Stimulated activated CD4-positive, alpha-beta T cell treated with anti-CD3 and anti-CD28 coated beads, Interleukin-2, amount 100 ng/mL, for 48 hours (primary cell): ENCODE data around the gene LTBP1.
"Not testable (repeated sequence)": the region's sequence is repeated elsewhere in the genome, so short reads cannot be mapped to it uniquely, and the experiment has no call there.

Source experiments
- DNase-seq, 2 donors: peaks; one replicate each; pipeline ENCODE4 v3.0.0-alpha.2; 2020

The LTBP1 gene

DNA sequence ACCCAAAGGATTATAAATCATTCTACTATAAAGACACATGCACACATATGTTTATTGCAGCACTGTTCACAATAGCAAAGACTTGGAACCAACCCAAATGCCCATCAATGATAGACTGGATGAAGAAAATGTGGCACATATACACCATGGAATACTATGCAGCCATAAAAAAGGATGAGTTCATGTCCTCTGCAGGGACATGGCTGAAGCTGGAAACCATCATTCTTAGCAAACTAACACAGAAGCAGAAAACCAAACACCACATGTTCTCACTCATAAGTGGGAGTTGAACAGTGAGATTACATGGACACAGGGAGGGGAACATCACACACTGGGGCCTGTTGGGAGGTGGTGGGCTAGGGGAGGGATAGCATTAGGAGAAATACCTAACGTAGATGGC, 288.8 kb downstream of the LTBP1 start:
- not testable (repeated sequence) for DNase-seq

DNA sequence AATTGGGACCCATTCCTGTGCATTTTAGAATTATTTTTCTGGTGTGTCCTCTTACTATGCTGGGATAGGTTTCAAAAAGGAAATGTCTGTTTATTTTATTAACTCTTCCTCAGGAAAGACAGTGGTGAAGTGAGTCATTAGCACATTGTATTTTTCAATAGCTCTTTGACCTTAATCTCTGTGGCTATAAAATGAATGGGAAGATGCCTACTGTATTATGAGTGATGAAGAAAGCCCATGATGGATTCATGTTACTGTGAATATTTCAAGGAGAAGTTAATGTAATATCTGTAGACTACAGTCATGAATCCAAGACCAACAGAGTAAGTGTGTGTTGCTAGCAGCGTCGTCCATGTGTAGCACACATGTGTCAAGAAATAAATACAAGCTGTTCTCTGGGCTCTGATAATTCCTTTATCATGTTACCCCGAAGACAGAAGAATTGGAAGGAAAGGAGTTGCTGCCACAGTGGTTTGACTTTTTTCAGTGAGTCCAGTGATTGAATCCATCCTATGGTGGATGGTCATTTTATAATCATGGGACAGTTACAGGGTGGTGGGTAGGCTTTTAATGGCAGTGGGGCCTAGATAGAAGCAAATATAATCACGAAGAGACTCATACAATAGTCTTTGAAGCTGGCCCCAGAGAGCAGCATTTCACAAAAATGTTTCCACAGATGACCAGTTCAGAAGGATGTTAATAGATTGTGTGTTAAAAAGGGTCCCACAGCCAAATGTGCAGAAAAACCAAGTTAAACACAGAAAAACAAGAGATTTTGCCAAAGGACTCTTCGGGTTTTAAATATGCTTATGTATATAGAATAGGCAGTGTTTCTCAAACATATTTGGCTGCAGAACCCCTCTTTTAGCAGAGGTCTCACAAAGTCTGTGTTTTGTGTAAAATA, 290.0 kb downstream of the LTBP1 start:
- DNase-seq, result no peak

DNA sequence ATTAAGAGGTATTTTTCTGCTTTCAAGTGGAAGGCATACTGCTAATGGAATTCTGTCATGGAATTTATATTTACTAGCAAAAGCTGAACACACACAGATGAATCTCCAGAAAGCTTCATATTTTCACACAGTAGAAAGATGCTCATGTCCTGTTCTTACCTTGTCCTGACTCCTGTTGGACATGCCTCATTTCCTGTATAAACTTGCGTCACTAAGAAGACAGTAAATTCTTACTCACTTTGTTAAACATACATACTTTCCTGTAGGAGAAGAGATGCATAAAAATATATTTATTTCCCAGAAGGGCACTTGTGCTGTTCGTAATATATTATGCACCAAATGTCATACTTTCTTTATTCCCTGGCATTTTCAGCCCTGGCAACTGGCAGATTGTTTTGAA, 291.4 kb downstream of the LTBP1 start:
- DNase-seq, result no peak

DNA sequence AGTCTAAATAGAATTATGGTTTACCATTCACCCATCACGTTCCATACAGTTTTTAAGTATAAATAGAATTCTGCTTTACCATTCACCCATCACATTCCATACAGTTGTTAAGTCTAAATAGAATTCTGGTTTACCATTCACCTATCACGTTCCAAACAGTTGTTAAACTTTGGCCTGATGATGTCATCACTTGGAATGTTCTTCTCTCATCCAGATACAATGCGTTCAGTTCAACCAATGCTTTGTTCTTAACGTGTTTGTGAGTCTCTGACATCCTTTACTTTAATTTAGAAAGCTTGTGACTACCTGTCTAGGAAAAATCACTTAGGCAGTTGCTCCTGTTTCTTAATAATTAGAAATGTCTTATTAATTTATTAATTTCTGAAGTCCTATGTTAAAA, 293.4 kb downstream of the LTBP1 start:
- no peak for DNase-seq

DNA sequence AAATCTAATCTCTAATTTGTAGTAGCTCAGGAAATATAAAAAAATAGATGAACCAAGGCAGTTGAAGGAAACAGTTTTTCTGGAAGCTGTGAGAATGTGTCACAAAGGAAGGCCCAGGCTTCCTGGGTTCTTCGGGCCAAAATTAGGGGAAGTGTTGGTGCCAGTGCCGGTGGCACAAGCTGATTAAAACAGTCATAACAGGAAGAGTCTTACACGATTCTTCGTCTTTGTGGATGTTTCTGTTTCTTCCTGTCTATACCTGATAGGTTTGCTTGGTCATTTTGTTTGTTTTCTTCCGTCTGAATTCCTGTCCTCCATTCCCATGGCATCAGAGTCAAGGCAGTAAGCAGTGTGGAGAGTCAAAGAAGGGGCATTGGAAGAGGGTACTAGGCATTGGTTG, 294.3 kb downstream of the LTBP1 start:
- DNase-seq, result no peak

DNA sequence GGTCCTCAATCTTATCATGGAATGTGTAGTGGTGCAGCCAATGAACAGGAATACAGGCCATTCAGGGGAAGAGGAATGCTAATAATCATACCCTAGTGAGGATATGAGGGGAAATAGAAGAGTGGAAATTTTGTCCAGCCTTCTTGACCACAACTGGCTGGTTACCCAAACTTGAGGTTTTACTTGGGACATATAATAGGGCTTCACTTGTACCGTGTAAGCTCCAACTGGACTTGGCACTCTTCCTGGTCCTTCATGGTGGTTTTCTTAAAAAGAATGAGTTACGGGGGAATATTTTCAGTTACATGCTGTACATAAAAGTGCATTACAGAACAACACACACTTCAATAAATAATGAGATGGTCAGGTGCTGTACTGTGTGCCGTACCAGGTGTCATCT, 294.8 kb downstream of the LTBP1 start:
- DNase-seq, result no peak

DNA sequence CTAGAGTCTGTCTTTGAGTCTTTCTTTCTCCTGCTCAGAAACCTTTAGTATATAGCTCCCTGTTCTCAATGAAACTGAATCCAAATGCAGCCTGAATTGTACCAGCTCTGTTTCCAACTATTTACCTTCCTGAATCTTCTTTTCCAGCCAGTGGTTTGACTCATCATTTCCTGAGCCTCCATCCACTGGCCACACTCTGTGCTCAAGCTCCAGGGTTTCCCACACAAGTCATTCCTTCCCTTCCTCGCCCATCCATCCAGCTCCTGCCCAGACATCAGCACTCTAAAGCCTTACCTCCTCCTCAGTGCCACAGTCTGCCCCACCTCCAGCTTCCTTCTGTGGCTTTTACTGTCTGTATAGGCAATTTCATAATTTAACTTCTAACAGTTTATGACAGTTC, 296.1 kb downstream of the LTBP1 start:
- DNase-seq, result no peak

DNA sequence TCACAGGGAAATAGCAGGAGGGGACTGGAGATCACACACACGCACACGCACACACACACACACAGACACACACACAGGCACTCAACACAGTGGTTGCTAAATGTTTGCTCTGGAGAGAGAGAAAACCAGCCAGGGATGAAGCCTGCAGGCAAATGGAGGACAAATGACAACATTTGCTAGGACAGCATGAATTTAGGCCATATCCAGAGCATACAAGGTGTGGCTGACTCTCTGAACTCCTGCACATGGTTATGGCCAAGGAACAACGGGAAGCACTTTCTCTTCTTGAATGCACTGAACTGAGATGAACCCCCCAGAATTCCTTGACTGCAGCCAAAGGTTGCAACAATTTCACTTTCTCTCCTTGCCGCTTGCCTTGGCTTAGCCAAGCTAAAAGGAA, 299.7 kb downstream of the LTBP1 start:
- DNase-seq, result no peak

DNA sequence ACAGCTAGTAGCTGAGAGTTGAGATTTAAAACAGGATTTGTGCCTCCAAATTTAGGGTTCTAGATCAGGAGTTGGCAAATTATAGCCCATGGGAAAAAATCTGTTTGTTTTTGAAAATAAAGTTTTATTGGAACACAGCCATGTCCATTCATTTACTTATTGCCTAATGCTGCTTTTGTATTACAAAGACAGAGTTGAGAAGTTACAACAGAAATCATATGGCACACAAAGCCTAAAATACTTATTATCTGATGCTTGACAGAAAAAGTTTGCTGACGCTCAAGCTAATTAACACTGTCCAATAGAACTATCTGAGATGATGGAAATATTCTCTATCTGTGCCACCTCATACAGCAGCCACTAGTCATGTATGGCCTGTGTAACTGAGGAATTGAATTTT, 300.6 kb downstream of the LTBP1 start:
- no peak for DNase-seq

DNA sequence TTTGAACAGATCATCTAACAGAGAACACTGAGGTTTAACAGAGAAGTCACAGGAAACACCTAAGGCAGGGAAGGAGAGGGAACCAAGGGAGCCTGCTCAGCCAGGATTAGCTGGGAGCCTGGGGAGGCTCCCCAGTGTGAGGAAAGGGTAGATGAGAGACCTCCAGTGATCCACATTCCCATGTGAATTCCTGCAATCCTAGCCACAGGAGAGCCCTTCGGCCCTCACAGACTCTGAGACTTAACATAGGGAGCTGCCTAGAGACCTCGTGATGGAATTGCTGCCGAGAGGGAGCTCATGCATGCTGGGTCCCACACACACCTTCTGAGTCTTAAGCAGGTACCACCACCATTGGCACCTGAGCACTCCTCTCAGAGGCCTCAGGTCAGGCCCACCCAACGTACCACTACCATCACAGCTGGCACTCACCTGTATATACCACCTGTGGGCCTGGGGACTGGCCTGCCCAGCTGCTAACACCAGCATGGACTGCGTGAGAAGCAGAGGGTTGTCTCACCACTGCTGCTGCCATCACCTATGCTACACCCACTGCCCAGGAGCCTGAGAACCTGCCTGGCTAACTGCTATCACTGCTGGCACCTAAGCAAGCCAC, 303.8 kb downstream of the LTBP1 start:
- no peak for DNase-seq

DNA sequence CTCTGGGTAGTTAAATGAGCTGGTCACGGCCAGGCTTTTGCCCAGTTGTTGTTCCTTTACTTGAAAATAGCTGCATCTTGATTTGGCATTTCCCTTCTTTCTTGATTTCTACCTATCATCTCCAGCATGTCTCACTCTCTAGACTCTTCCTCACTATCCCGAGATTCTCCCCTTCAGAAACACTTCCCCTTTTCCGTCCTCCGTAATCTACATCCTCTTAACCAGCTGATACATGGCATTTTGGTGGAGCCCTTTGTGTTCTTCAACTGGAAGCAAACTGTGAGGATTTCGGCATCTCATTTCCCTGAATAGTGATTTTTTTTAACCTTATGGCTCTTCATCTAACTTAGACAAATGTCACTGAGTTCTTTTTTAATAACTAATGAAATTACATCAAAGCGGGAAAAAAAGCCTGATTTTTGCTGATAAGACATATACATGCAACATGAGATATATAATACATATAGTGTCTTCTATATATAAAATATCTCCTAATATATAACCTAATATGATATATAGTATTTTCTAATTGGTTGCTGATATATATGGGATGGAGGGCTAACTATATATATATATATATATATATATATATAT, 309.5 kb downstream of the LTBP1 start:
- no peak for DNase-seq

DNA sequence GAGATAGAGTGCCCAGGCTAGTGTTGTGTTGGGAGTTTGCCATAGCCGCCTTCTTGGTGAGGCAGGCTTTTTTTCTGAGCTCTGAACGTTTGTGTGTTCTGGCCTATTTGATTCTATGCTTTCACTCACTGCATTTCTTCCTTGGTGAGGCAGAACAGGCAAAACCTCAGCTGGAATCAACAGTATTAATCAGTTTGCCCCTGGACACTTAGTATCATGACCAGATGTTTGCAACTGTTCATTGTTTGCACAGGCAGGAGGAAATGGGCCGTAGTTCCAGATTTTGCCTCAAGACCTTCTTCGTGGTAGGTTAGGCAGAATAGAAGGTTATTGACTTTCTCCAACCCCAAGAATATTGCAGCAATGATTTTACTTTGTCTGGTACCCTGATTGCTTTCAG, 311.6 kb downstream of the LTBP1 start:
- no peak for DNase-seq

DNA sequence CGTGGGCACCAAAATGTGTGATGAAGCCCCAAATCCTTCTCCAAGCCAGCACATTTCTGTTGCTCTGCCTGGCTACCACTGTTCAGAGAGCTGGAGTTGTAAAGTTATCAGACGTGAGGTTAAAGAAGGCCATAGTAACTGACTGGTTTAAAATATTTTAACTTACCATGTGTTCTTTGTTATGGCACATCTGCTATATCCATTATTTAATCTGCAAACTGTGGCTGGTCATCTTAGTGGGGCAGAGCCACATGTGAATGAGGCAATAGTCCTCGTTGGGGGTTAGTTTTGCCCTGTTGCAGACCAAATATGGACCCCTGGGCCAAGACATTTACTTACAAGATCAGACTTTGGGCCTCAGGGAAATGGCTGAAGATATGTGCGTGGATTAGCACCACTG, 315.3 kb downstream of the LTBP1 start:
- no peak for DNase-seq

DNA sequence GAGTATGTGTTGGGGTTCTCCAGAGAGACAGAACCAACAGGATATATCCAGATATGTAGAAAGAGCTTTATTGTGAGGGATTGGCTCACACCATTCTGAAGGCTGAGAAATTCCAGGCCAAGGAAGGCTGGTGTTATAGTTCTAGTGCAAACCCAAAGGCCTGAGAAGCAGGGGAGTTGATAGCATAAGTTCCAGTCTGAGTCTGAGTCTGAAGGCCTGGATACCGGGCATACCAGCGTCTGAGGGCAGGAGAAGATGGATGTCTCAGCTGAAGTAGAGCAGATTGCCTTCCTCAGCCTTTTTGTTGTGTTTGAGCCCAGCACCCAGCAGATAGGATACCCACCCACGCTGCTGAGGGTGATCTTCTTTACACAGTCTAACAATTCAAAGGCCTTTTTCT, 318.0 kb downstream of the LTBP1 start:
- no peak for DNase-seq

DNA sequence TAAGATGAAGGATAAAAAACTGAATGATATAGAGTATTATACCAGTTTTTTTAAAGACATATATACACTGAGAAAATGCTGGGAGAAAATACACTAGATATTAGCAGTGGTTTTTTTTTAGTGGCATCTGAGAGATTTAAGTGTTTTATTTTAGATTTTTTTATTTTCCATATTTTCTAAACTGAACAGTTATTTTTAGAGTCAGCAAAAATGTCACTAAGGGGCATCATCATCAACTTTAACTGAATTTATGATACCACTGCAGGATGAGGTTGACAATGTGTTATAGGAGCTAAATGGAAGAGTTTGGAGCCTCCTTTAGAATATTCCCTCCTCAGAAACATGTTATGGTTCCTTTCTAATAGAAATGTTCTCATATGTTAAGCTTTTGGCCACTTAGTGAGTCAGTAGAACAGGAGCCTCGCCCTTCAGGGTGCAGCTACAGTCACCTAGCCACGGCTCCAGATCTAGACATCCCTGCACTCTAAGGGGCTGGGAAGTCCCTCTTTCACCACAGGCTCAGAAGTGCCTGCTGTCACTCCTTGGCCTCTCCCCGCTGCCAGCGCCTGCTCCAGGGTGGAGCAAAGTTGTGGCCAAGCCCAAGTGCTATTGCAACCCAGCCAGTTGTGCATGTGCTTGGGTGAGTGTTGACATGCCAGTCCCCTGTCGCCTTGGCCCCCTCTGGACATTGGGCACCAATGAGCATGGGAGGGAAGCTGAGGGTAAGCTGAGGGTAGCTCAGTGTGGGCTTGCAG, 319.0 kb downstream of the LTBP1 start:
- no peak for DNase-seq

DNA sequence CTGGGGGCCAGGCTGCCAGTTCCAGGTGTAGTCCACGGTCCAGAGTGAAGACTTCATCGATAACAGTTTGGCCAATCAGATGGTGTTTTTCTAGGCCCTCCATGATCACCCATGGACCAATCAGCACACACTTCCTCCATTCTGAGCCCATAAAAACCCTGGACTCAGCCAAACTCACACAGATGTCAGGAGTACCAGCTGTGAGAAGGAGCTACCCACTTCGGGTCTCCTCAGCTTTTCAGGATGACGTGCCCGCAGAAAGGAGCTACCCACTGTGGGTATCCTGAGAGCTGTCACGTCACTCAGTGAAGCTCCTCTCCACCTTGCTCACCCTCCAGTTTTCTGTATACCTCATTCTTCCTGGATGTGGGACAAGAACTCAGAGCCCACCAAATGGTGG, 319.7 kb downstream of the LTBP1 start:
- no peak for DNase-seq

DNA sequence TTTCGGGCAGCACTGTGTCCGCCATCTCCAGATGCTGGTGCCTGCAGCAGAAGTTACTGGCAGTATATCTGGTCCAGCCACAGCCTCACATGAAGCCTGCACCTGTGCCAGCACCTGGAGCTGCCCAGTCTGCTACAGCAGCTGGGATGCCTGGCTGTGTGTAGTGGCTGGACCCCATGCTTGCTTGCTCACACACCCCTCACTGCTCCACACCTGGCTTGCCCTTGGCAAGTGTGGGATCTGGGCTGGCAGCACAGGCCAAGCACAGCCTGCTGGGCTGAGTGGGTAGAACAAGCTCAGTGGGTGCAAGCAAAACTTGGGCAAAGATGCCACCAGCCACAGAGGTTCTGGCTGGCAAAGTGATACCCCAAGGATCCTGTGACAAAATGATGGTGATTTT, 320.3 kb downstream of the LTBP1 start:
- no peak for DNase-seq

DNA sequence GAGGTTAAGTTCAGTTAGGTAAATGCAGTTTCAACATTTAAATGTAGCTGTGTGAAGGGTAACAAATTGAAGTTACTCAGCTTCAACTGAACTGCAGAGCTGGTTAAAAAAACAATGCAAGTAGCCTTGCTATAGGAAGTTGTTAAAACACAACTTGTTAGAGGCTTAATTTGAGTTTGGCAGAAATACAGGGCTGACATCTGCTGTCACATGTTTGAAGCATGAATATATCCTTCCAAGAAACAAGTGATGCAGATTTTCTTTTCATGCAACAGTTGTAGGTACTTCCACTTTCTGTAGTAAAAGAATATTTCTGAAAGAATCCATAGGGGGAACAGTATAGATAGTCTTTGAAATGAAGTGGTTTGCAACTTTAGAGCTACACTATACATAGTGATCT, 321.0 kb downstream of the LTBP1 start:
- DNase-seq, result no peak

DNA sequence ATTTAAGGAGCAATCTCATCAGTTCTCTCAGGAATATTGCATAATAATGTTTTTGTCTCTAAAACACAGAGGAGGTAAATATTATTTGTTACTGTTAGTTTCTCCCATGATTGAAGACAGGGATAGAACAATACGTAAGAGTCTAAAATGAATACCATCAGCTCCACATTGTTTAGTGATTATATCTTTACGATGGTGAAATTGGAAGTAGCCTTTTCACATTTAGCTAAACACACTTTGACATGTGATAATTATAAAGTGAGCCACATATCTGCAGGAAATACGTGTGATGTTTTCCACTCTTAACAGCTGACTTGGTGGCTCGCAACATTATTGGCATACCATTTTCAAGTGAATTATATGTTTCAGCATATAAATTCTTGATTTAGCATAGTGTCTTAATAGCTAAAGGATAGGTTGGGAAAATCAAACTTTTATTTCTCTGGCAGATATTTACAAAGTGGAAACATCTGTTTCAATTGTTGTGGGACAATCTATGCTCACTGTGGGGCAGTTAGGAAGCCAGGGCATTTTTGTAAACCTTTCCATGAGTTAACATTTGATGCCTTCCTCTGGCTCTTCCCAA, 321.6 kb downstream of the LTBP1 start:
- DNase-seq, result no peak

DNA sequence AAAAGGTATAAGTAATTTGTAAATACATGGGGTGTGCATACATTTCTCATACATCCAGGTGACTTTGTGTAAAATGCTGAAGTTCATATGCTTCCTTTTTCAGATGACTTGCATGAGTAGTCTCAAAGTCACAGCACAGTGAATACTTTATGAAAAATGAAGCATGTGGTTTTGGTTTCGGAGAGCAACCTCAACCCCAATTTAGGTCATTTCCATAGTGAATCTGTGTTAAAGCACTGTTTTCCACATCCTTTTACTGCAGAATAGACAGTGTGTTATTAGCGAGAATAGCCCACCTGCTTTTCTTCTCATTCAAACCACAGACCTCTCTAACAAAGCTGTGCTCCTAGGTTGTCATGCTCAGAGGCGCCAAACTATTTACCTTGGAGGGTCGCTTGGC, 325.2 kb downstream of the LTBP1 start:
- no peak for DNase-seq

DNA sequence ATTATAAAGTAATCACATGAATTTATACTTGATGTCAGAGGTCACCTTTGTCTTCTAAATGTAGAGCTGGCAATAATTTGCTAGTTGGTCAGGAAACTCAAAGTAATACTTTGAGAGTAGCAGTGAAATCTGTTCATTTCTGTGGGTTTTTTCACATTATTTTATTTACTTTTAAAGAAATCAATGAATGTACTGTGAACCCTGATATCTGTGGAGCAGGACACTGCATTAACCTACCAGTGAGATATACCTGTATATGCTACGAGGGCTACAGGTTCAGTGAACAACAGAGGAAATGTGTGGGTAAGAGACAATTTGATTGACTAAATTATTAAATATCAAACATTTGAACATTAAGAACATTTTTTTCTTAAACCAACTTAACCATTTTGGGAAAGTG, 326.7 kb downstream of the LTBP1 start:
- no peak for DNase-seq

DNA sequence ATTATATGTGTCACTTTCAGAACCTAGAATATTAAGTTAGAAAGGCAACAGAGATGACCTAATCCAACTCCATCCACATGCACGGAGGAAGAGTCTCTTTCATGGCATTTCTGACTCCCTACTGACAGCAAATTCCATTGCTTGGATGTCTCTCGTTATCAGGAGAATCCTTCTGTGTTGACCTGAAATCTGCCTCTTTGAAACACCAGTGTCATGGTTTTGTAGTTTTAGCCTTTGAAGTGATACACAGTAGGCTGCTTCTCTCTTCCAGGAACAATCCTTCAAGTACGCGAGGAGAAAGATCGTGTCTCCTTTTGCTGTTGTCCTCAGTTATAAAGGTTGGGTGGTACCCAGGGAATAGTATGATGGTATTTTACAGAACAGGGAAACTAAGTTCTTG, 327.8 kb downstream of the LTBP1 start:
- no peak for DNase-seq
